ENCODE results near the gene KANK4. TPM values are rescaled to one million over a fixed set of nuclear protein-coding genes. Genes with fewer than 3 reads are reported as not detected.

Gene KANK4
- total RNA-seq: 0.21 and 0.78 TPM in 2 replicates
- 0.26 TPM for polyA plus RNA-seq (2012)

- no peak for DNase-seq (ENCODE audit: low read depth)
Observed at GRCh38 chr1:62318756-62319544, at the start of gene KANK4. Gene KANK4 (minus strand): TSS chr1:62319434. CDS start chr1:62281564, 37,870 bp downstream.

DNA sequence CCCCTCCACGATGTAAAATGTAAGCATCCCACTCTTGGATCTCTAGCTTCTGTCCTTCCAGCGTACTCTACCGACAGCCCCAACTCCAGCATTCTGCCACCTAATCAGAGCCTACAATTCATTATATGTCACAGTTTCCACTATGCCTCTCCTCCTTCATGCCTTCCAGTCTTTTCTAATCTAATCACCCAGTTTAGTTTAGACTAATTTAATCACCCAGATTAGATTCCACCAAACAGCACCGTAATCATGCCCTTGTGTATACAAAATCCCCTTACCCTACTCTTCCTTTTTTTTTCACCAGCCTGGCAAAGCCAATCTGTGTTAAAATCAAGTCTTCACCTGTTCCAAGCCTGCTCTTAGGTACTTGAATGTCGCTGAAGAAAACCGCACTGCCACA, 49.8 kb upstream of the KANK4 start:
- DNase-seq (ENCODE audit: low read depth): no peak

DNA sequence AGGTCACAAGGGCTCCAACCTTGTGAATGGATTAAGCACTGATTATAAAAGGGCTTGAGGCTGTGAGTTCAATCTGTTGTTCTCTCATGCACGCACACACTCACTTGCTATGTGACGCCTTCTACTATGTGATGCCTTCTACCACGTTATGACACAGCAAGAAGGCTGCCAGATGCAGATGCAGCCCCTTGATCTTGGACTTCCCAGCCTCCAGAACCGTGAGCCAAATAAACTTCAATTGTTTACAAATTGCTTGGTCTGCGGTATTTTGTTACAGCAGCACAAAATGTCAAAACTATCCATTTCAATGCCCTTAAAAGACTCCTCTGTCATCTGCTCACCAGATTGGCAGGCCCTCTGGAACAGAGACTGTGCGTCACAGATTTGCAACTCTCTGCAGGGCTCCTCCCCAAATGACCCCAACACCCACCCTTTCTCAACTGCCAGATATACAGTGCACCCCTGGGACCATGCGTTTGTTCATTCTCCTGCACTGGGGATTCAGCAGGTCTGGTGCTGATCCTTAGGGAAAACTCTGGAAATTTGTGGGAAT, 47.8 kb upstream of the KANK4 start:
- no peak for DNase-seq (ENCODE audit: low read depth)

DNA sequence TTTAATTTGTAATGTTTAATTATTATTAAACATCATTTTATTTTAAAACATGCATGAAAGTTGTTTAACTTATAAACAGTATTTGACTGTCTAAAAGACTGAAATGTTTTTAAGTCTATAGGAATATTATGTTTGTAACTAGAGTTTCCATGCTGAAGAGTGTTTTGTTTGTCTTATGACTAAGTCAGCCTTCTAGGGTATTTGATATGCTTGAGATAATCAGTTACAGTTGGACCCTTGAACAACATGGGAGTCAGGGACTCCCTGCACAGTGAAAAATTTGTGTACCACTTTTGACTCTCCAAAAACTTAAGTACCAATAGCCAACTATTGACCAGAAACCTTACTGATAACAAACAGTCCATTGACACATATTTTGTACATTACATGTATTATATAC, 45.5 kb upstream of the KANK4 start:
- DNase-seq (ENCODE audit: low read depth): no peak

DNA sequence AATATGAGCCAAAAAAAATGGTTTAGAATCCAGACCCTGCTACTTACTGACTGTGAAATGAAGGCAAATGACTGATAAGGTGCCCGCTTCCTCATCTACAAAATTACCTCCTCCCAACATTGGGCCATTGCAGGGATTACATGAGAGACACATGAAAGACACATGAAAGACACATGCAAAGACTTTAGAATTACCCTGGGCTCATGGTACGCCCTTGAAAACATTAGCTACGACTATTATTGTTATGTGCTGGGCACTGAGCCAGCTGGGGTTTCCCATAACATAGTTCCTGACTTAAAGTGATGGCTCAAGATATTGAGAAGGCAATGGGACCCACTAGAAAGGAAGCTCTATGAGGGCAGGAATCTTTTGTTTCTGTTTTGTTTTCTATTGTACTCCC, 43.7 kb upstream of the KANK4 start:
- DNase-seq (ENCODE audit: low read depth): no peak

GRCh38 chr1:62362061-62362917, 43.1 kb upstream of the KANK4 start:
- DNase-seq (ENCODE audit: low read depth): no peak

DNA sequence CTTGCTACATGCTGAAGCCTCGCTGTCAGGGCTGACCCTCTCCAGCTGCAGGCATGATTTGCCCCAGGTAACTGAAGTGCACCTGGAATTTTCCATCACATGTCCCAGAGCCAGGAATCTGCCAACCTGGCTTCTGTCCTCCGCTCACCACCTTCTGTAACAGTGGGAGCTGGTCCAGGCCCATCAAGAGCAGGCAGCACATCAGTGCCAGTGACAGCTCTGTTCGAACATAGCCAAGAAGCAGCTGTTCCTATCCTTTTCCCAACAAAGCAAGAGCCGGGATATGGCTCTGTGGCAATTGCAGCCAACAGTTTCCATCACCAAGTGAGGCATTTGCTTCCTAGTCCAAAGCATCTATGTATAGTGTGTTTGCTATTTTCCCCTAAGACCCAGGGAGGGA, 42.2 kb upstream of the KANK4 start:
- peak; percentile 33 for DNase-seq (ENCODE audit: low read depth)

- no peak for DNase-seq (ENCODE audit: low read depth)
Observed at GRCh38 chr1:62358665-62359373, 39.6 kb upstream of the KANK4 start.

GRCh38 chr1:62357916-62358315, 38.7 kb upstream of the KANK4 start:
- no peak for DNase-seq (ENCODE audit: low read depth)

- peak; percentile 76 for DNase-seq (ENCODE audit: low read depth)
Observed at GRCh38 chr1:62356257-62356835, 37.1 kb upstream of the KANK4 start.

GRCh38 chr1:62355095-62355494, 35.9 kb upstream of the KANK4 start:
- DNase-seq (ENCODE audit: low read depth): no peak

GRCh38 chr1:62353853-62354252, 34.6 kb upstream of the KANK4 start:
- DNase-seq (ENCODE audit: low read depth): no peak

DNA sequence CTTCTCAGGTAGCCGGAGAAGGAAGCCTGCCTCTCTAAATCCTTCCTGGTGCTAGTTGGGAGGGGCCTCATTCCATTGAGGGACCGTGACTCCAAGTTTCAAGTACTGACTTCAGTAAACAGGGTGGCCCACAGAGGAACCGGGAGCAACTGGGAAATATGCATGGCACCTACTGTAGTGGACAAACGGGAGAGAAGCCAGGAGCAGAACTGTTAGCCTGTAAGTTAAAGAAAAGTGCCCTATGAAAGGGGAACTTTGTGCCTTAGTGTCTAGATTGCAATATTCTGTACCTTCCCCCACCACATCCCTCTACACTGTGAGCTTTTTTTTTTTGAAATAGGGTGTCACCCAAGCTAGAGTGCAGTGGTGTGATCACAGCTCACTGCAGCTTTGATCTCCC, 33.2 kb upstream of the KANK4 start:
- no peak for DNase-seq (ENCODE audit: low read depth)

DNA sequence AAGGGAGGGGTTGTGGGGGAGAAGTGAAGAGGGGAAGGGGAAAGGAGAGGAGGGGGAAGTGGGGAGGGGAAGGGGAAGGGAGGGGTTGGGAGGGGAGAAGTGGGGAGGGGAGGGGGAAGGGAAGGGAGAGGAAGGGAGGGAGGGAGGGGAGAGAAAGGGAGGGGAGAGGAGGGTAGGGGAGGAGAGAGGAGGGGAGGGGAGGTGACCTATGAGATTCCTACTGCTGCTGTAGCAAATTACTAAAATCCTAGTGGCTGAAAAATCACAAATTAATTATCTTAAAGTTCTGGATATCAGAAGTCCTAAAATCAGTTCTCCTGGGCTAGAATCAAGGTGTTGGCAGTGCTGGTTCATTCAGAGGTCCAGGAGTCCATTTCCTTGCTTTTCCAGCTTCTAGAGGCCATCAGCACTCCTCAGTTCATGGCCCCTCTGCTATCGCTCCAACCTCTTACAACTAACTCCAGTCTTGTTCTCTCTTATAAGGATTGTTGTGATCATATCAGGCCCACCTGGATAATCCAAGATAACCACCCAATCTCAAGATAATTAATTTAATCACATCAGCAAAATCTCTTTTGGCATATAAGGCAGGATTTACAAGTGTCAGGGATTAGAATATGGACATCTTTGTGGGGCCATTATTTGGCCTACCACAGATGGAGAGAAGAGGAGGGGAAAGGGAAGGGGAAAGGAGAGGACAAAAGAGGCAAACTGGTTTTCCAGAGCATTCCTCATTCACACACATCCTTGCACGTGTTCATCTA, 30.4 kb upstream of the KANK4 start:
- no peak for DNase-seq (ENCODE audit: low read depth)

DNA sequence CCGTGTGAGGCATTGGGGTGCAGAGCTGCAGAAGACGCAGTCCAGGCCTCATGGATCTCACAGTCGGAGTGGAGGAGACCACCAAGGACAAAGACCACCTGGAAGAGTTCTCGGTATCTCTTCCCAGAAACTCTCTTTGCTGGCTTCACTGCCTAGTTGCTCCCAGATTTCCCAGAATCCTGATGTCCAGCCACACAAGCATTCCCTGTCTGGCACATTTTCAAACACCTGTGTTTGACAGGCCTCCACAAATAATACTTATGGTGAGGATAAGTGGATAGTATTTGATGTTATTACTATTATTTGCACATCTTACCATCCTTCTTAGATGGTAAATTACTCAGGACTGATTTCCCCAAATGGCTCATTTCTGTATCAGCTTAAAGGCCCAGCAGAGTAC, 27.7 kb upstream of the KANK4 start:
- no peak for DNase-seq (ENCODE audit: low read depth)

GRCh38 chr1:62343911-62344310, 24.7 kb upstream of the KANK4 start:
- no peak for DNase-seq (ENCODE audit: low read depth)

DNA sequence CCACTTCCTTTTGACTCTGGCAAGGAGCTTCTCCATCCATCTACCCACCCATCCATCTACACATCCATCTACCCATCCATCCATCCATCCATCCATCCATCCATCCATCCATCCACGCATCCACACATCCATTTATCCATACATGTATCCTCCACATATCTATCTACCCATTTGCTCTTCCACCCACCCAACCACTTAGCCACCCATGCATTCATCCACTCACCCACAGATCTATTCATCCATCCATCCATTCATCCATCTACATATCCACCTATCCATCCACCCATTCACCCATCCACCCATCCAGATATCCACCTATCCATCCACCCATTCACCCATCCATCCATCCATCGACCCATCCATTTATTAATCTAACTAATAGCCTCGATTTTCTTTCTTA, 23.0 kb upstream of the KANK4 start:
- no peak for DNase-seq (ENCODE audit: low read depth)

GRCh38 chr1:62341615-62342014, 22.4 kb upstream of the KANK4 start:
- no peak for DNase-seq (ENCODE audit: low read depth)

- DNase-seq (ENCODE audit: low read depth): no peak
Observed at GRCh38 chr1:62341089-62341488, 21.9 kb upstream of the KANK4 start.

Data from myocyte (in vitro differentiated cells).